PFSK-1 (cell line): ENCODE data around the gene CRADD.

ENCODE experiments used
- POLR2AphosphoS5 ChIP-seq: IDR thresholded peaks from 2 replicates; pipeline ENCODE4 v1.6.1; 2012; ENCODE audit warnings: low read depth, mild to moderate bottlenecking, control low read depth, low read length, moderate library complexity
- SIN3A ChIP-seq: IDR thresholded peaks from 2 replicates; pipeline ENCODE4 v1.6.1; 2012; ENCODE audit warnings: mild to moderate bottlenecking, low read length, moderate library complexity, borderline replicate concordance; ENCODE audit not compliant: insufficient read depth
- TAF1 ChIP-seq: IDR thresholded peaks from 2 replicates; pipeline ENCODE4 v1.6.1; 2012; ENCODE audit warnings: low read length, control low read depth, borderline replicate concordance; ENCODE audit not compliant: insufficient read depth
- TF ChIP-seq, protein P1 (sequence below), 2 experiments: IDR thresholded peaks; 2 replicates each; pipeline versions ENCODE4 v1.6.1 to v1.8.0; 2011 to 2012; ENCODE audit warnings: low read depth in 2 of 2, low read length in 2 of 2, control low read depth in 1 of 2, inconsistent platforms in 1 of 2, mild to moderate bottlenecking in 1 of 2, moderate library complexity in 1 of 2; ENCODE audit not compliant: insufficient read depth in 1 of 2

DNA sequence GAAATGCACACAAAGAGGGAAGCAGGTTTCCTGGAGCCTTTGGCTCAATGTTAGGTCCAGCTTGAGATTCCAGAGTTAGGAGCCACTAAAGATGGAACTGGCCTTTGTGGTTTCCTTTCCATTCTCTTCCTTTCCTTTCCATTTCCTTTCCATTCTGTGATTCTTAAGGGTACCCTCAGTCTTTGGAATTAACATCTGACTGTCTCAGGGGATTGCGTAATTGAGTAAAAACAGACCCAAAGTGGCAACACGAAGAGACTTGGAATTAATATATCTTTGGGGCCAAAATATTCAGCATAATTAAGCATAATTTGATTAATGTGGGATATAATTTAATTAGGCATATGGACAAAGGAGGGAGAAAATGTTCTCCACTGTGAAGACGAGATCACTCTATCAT, 205.6 kb downstream of the CRADD start:
- no peak for TF ChIP-seq TAF1
- no peak for TF ChIP-seq POLR2AphosphoS5
- TF ChIP-seq, protein P1, sequence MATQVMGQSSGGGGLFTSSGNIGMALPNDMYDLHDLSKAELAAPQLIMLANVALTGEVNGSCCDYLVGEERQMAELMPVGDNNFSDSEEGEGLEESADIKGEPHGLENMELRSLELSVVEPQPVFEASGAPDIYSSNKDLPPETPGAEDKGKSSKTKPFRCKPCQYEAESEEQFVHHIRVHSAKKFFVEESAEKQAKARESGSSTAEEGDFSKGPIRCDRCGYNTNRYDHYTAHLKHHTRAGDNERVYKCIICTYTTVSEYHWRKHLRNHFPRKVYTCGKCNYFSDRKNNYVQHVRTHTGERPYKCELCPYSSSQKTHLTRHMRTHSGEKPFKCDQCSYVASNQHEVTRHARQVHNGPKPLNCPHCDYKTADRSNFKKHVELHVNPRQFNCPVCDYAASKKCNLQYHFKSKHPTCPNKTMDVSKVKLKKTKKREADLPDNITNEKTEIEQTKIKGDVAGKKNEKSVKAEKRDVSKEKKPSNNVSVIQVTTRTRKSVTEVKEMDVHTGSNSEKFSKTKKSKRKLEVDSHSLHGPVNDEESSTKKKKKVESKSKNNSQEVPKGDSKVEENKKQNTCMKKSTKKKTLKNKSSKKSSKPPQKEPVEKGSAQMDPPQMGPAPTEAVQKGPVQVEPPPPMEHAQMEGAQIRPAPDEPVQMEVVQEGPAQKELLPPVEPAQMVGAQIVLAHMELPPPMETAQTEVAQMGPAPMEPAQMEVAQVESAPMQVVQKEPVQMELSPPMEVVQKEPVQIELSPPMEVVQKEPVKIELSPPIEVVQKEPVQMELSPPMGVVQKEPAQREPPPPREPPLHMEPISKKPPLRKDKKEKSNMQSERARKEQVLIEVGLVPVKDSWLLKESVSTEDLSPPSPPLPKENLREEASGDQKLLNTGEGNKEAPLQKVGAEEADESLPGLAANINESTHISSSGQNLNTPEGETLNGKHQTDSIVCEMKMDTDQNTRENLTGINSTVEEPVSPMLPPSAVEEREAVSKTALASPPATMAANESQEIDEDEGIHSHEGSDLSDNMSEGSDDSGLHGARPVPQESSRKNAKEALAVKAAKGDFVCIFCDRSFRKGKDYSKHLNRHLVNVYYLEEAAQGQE (IDR thresholded peaks at IDR 0.05; ENCODE audit: insufficient read depth in 1 of 2, low read depth in 2 of 2, low read length in 2 of 2): no peak
- no peak for TF ChIP-seq SIN3A
